Mesendoderm (in vitro differentiated cells): ENCODE results near the gene CAMK1G.

ENCODE experiments used
- DNase-seq: peaks from one replicate; pipeline ENCODE4 v3.0.0; 2013
- H2AK5ac ChIP-seq: 2 replicates; pipeline ENCODE4 v1.6.1; 2013; ENCODE audit warnings: low read length, inconsistent platforms
- H2BK120ac ChIP-seq: 2 replicates; pipeline ENCODE4 v1.6.1; 2013; ENCODE audit warnings: low read depth, mild to moderate bottlenecking, low read length, moderate library complexity, mixed read lengths
- H2BK15ac ChIP-seq: replicated peaks from 2 replicates; pipeline ENCODE4 v1.6.1; 2013; ENCODE audit warnings: low read depth, mild to moderate bottlenecking, moderate library complexity
- H2BK5ac ChIP-seq: 2 replicates; pipeline ENCODE4 v1.6.1; 2013; ENCODE audit warnings: low read length, inconsistent platforms
- H3K18ac ChIP-seq: 2 replicates; pipeline ENCODE4 v1.6.1; 2013; ENCODE audit warnings: mild to moderate bottlenecking, low read length, mixed read lengths
- H3K23ac ChIP-seq: one replicate; pipeline ENCODE4 v1.6.1; 2013; ENCODE audit warnings: low read length
- H3K27ac ChIP-seq: 2 replicates; pipeline ENCODE4 v1.5.1; 2013; ENCODE audit warnings: low read depth, mild to moderate bottlenecking, inconsistent platforms, low read length, moderate library complexity
- H3K27me3 ChIP-seq: 2 replicates; pipeline ENCODE4 v1.6.1; 2013; ENCODE audit warnings: low read length, control low read depth, mild to moderate bottlenecking, inconsistent platforms; ENCODE audit not compliant: insufficient read depth, poor library complexity
- H3K36me3 ChIP-seq: 2 replicates; pipeline ENCODE4 v1.6.1; 2013; ENCODE audit warnings: low read length, inconsistent platforms; ENCODE audit not compliant: control insufficient read depth, insufficient read depth
- H3K4ac ChIP-seq: one replicate; pipeline ENCODE4 v1.6.1; 2013; ENCODE audit warnings: low read depth, mild to moderate bottlenecking, low read length, moderate library complexity
- H3K4me1 ChIP-seq: 2 replicates; pipeline ENCODE4 v1.6.1; 2013; ENCODE audit warnings: low read depth, low read length, inconsistent platforms; ENCODE audit not compliant: control insufficient read depth
- H3K4me2 ChIP-seq: 2 replicates; pipeline ENCODE4 v1.6.1; 2013; ENCODE audit warnings: low read length
- H3K4me3 ChIP-seq: 2 replicates; pipeline ENCODE4 v1.5.1; 2013; ENCODE audit warnings: mild to moderate bottlenecking, low read length
- H3K56ac ChIP-seq: one replicate; pipeline ENCODE4 v1.6.1; 2013; ENCODE audit warnings: low read length
- H3K79me1 ChIP-seq: 2 replicates; pipeline ENCODE4 v1.6.1; 2013; ENCODE audit warnings: low read length, inconsistent platforms
- H3K79me2 ChIP-seq: 2 replicates; pipeline ENCODE4 v1.6.1; 2013; ENCODE audit warnings: mild to moderate bottlenecking, low read length; ENCODE audit not compliant: control insufficient read depth, insufficient read depth
- H3K9ac ChIP-seq: 2 replicates; pipeline ENCODE4 v1.6.1; 2013; ENCODE audit warnings: low read length, inconsistent platforms
- H4K5ac ChIP-seq: one replicate; pipeline ENCODE4 v1.6.1; 2013; ENCODE audit warnings: low read length
- H4K8ac ChIP-seq: one replicate; pipeline ENCODE4 v1.6.1; 2013; ENCODE audit warnings: low read depth, mild to moderate bottlenecking, control low read depth, low read length, moderate library complexity
- WGBS: extraction: QIAGEN DNeasy Blood & Tissue Kit; methylation state at CpG from one replicate; pipeline ENCODE4 v1.1.7; 2013; ENCODE audit warnings: low lambda C conversion rate, missing lambda C conversion rate; ENCODE audit not compliant: insufficient coverage; ENCODE audit errors: extremely low coverage; 5-methylcytosine and 5-hydroxymethylcytosine counted together

Gene CAMK1G

GRCh38 chr1:209567698-209568175, 15.8 kb upstream of the CAMK1G start:
- no peak overlapping the region for H3K4ac ChIP-seq
- no peaks in the 10 kb centered on the region for H3K36me3 ChIP-seq
- no CpG with 5 or more reads among the region's 1 CpG for WGBS
- no peaks in the 10 kb centered on the region for H3K79me1 ChIP-seq
- no peaks in the 10 kb centered on the region for H3K79me2 ChIP-seq
- H3K4me3 ChIP-seq = no peak overlapping the region
- H2BK15ac ChIP-seq = no peak overlapping the region
- H4K8ac ChIP-seq = no peak overlapping the region
- H3K56ac ChIP-seq = no peak overlapping the region
- H2BK5ac ChIP-seq = no peak overlapping the region
- DNase-seq = no peak
- H3K4me1 ChIP-seq = no peaks in the 10 kb centered on the region
- H4K5ac ChIP-seq = no peak overlapping the region
- no peak overlapping the region for H3K9ac ChIP-seq
- no peak overlapping the region for H3K18ac ChIP-seq
- no peak overlapping the region for H3K23ac ChIP-seq
- H3K27ac ChIP-seq = no peak overlapping the region
- H3K4me2 ChIP-seq = no peak overlapping the region
- H2BK120ac ChIP-seq = no peak overlapping the region
- H2AK5ac ChIP-seq = no peak overlapping the region
- no peaks in the 10 kb centered on the region for H3K27me3 ChIP-seq

- H3K4me1 ChIP-seq = no peaks in the 10 kb centered on the region
- no peak overlapping the region for H3K23ac ChIP-seq
- no peak overlapping the region for H3K56ac ChIP-seq
- no peak overlapping the region for H3K4me3 ChIP-seq
- DNase-seq = peak; percentile 90
- no peak overlapping the region for H3K9ac ChIP-seq
- no peak overlapping the region for H2BK5ac ChIP-seq
- H3K27ac ChIP-seq = no peak overlapping the region
- no peak overlapping the region for H2BK120ac ChIP-seq
- no peak overlapping the region for H3K18ac ChIP-seq
- H3K36me3 ChIP-seq = no peaks in the 10 kb centered on the region
- no peak overlapping the region for H2AK5ac ChIP-seq
- H3K4ac ChIP-seq = no peak overlapping the region
- H4K5ac ChIP-seq = no peak overlapping the region
- H4K8ac ChIP-seq = no peak overlapping the region
- H3K79me2 ChIP-seq = no peaks in the 10 kb centered on the region
- no peak overlapping the region for H2BK15ac ChIP-seq
- no CpG with 5 or more reads among the region's 9 CpGs for WGBS
- no peak overlapping the region for H3K4me2 ChIP-seq
- no peaks in the 10 kb centered on the region for H3K79me1 ChIP-seq
- H3K27me3 ChIP-seq = no peaks in the 10 kb centered on the region
Observed at GRCh38 chr1:209569455-209570207, 13.9 kb upstream of the CAMK1G start.

DNA sequence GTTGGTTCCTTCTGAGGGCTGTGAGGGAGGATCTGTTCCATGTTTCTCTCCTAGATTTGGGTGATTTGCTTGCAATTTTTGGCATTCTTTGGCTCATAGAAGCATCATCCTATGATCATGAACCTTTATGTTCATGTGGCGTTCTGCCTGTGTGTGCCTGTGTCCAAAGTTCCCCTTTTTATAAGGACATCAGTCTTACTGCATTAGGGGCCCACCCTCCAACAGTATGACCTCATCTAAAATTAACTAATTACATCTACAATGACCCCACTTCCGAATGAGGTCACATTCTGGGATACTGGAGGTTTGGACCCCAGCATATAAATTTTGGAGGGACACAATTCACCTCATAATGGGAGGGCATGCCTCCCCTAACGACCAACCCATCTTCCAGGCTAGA, 12.8 kb upstream of the CAMK1G start:
- Histone ChIP-seq H3K18ac (no peak overlapping the region), H3K79me2 (no peaks in the 10 kb centered on the region), H2AK5ac (no peak overlapping the region), H3K27me3 (no peaks in the 10 kb centered on the region), H3K4ac (no peak overlapping the region), H3K9ac (no peak overlapping the region), H3K36me3 (no peaks in the 10 kb centered on the region), H4K5ac (no peak overlapping the region), H3K56ac (no peak overlapping the region), H4K8ac (no peak overlapping the region), H3K4me2 (no peak overlapping the region), H3K23ac (no peak overlapping the region), H3K27ac (no peak overlapping the region), H2BK5ac (no peak overlapping the region), H3K4me3 (no peak overlapping the region), H2BK15ac (no peak overlapping the region), H3K4me1 (no peaks in the 10 kb centered on the region), H2BK120ac (no peak overlapping the region), H3K79me1 (no peaks in the 10 kb centered on the region)
- WGBS = no CpG with 5 or more reads among the region's 3 CpGs
- no peak for DNase-seq

DNA sequence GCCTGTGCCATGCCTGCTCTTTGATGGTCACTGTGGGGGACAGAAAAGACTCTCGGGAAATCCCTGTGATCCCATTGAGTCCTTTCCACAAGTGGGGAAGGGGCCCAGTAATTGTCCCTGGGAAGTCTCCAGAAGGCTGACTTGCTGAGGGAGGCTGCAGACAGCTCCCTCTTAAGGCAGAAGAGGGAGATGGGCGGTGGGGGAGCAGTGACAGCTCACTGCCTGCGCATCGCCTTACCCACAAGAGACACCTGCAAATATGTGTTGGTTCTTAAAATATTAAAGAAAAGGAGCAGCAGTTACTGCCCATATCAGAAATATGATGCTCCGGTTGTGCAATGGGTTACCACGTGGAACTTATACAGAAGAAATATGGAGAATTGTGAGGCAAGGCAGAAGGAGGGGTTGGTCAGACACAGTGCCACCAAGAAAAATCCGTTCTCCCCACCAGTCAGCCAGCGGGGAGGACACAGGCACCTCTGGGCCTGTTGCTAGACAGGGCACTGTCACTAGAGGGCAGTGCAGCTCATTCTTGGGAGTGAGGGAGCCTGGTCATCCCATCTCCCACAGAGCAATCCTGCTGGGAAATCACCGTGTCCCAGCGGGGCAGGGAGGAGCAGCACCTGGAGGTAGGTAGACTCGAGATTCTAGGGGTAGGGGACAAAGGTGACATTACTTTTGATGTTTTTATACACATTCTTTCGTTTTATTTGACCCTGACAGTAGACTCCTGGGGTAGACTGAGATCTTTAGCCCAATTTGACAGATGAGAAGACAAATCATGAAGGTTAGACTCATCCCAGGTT, 6.9 kb upstream of the CAMK1G start:
- peak; percentile 77 for DNase-seq
- H3K36me3 ChIP-seq = no peaks in the 10 kb centered on the region
- H3K4me2 ChIP-seq = no peak overlapping the region
- H3K79me2 ChIP-seq = no peaks in the 10 kb centered on the region
- no peak overlapping the region for H3K4ac ChIP-seq
- H3K27ac ChIP-seq = no peak overlapping the region
- no CpG with 5 or more reads among the region's 12 CpGs for WGBS
- H3K18ac ChIP-seq = no peak overlapping the region
- no peak overlapping the region for H3K9ac ChIP-seq
- H3K23ac ChIP-seq = no peak overlapping the region
- H2AK5ac ChIP-seq = no peak overlapping the region
- no peaks in the 10 kb centered on the region for H3K27me3 ChIP-seq
- H3K79me1 ChIP-seq = no peaks in the 10 kb centered on the region
- no peak overlapping the region for H2BK5ac ChIP-seq
- H2BK120ac ChIP-seq = no peak overlapping the region
- H3K56ac ChIP-seq = no peak overlapping the region
- no peak overlapping the region for H3K4me3 ChIP-seq
- H2BK15ac ChIP-seq = no peak overlapping the region
- H3K4me1 ChIP-seq = no peaks in the 10 kb centered on the region
- no peak overlapping the region for H4K8ac ChIP-seq
- no peak overlapping the region for H4K5ac ChIP-seq

GRCh38 chr1:209577346-209577745, 6.2 kb upstream of the CAMK1G start:
- no peaks in the 10 kb centered on the region for H3K36me3 ChIP-seq
- no peaks in the 10 kb centered on the region for H3K79me1 ChIP-seq
- no peaks in the 10 kb centered on the region for H3K79me2 ChIP-seq
- H3K56ac ChIP-seq = no peak overlapping the region
- no peak overlapping the region for H3K27ac ChIP-seq
- no peak overlapping the region for H3K4ac ChIP-seq
- H3K4me2 ChIP-seq = no peak overlapping the region
- no peak overlapping the region for H2BK5ac ChIP-seq
- H3K4me3 ChIP-seq = no peak overlapping the region
- no peak overlapping the region for H2BK120ac ChIP-seq
- no peak overlapping the region for H3K23ac ChIP-seq
- H3K9ac ChIP-seq = no peak overlapping the region
- H3K27me3 ChIP-seq = no peaks in the 10 kb centered on the region
- no peak for DNase-seq
- H3K18ac ChIP-seq = no peak overlapping the region
- H4K8ac ChIP-seq = no peak overlapping the region
- no CpG with 5 or more reads among the region's 3 CpGs for WGBS
- no peak overlapping the region for H2AK5ac ChIP-seq
- H3K4me1 ChIP-seq = no peaks in the 10 kb centered on the region
- no peak overlapping the region for H2BK15ac ChIP-seq
- no peak overlapping the region for H4K5ac ChIP-seq
